Stimulated activated CD4-positive, alpha-beta T cell treated with anti-CD3 and anti-CD28 coated beads, Interleukin-4, amount 100 ng/mL, for 24 hours (primary cell): ENCODE measurements around the gene EML1.
A peak's percentile ranks its signal among the peaks of the same experiment; 100 is the strongest.

Experiments
- DNase-seq: peaks from one replicate; pipeline ENCODE4 v3.0.0-alpha.2; 2020

EML1 gene

GRCh38 chr14:99876406-99876805, 83.2 kb downstream of the EML1 start:
- DNase-seq = no peak

- DNase-seq = no peak
These were observed 85.3 kb downstream of the EML1 start for GRCh38 chr14:99878563-99878962.

GRCh38 chr14:99879401-99880295, 86.4 kb downstream of the EML1 start:
- DNase-seq = no peak

- DNase-seq = no peak
These were observed 87.6 kb downstream of the EML1 start for GRCh38 chr14:99880651-99881420.

GRCh38 chr14:99883866-99884650, 90.8 kb downstream of the EML1 start:
- DNase-seq = no peak

- DNase-seq = peak; percentile 37
These were observed 91.8 kb downstream of the EML1 start for GRCh38 chr14:99884834-99885648.

GRCh38 chr14:99885649-99885958, 92.4 kb downstream of the EML1 start:
- no peak for DNase-seq

DNA sequence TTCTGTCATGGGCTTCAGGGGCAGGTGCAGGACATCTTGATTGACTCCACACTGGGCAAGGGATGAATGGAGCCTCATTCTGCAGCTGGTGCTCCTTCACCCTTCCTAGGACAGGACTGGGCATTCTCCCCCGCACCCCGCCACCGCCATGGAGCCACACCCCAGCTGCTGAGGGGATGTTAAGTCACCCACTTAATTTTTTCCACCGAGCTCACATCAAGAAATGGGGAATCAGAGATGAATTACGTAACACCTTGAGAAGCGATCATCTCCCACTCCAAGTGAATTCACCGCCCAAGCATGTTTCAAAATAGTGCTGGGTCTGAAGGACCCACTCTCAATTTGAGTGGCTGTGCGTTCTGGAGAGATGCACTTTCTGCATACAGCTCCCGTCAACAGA, 94.2 kb downstream of the EML1 start:
- no peak for DNase-seq

- DNase-seq = no peak
These were observed 94.9 kb downstream of the EML1 start for GRCh38 chr14:99888149-99888548.

GRCh38 chr14:99889268-99889667, 96.1 kb downstream of the EML1 start:
- DNase-seq = no peak

DNA sequence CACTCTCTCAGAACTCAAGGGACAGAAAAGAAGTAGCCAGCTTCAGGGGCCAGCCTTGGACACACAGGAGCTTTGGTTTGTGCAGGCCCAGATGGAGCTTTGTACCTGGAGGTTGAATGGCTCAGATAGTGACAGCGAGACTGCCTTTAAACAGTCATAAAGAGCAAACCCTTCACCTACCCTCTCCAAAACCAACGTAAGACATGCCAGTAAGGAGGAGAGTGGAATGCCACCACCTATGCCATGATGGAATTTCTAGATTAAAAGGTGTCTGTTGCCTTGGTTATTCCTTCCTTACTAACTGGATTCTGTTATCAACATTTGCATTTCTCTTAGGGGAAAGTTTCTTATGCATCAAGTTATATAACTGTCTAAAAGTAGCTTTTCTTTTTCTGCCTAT, 98.1 kb downstream of the EML1 start:
- no peak for DNase-seq

DNA sequence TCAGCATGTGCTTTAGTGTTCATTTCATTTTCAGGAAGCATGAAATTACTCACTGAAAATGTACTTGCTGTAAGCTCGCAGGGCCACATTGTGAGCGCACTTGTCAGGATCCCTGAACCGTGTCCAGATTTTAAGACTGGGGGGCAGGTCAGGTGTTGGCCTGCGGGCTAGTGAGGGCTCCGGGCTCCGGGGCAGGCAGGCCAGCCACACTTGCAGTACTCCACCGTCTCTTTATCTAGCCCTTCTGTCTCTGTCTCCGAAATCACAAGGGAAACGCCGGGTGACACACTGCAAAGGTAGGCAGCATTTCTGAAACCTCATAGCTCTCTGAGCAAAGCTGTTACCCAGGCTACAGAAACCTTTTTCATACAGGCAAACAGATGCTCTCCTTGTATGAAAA, 98.7 kb downstream of the EML1 start:
- DNase-seq = no peak

DNA sequence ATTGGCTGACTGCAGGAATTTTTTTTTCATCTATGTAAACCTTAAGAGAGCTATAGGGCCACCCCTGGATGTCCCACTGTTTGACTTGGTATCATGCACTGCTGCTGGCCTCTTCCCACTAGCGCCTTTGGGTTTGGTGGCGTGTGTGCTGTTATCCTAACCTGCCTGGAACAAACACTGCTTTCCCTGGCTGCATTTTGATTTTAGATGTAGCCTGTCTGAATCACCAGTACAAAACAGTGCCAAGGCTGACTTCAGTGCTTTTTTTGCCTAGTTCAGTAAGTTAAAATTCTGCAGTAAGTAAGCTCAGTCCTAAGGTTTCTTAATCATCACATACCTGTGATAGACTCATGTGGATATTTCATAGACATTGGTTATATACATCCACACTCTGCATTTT, 99.2 kb downstream of the EML1 start:
- no peak for DNase-seq

- DNase-seq = no peak
These were observed 103.1 kb downstream of the EML1 start for GRCh38 chr14:99896361-99896760.

DNA sequence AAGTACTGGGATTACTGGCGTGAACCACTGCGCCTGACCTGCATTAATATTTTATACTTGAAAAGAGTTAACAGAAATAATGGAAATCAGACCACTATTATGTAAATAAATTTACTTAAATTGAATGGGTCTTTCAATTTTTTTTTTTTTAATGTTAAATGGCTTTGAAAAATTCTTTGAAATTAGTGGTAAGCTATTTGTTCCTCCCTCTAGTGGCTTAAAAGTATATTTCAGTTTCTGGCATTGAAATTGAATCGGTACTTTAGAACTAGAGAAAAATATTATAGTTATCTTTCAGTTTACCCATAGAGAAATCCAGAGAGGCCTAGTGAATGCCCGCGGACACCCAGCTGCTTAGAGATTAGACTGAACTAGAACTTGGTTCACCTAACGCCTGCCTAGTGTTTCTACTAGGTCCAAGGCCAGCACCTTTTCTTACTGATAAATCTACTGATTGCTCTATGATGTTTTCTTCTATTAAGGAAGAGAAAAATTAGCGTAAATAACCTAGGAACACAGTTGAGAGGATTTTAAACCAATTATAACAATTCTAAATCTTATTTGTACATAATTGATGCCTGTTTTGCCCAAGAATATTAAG, 106.5 kb downstream of the EML1 start:
- DNase-seq = no peak

- no peak for DNase-seq
These were observed 109.7 kb downstream of the EML1 start for GRCh38 chr14:99902925-99903324.

GRCh38 chr14:99904506-99904905, 111.3 kb downstream of the EML1 start:
- DNase-seq = no peak

- DNase-seq = no peak
These were observed 111.9 kb downstream of the EML1 start for GRCh38 chr14:99905121-99905520.

DNA sequence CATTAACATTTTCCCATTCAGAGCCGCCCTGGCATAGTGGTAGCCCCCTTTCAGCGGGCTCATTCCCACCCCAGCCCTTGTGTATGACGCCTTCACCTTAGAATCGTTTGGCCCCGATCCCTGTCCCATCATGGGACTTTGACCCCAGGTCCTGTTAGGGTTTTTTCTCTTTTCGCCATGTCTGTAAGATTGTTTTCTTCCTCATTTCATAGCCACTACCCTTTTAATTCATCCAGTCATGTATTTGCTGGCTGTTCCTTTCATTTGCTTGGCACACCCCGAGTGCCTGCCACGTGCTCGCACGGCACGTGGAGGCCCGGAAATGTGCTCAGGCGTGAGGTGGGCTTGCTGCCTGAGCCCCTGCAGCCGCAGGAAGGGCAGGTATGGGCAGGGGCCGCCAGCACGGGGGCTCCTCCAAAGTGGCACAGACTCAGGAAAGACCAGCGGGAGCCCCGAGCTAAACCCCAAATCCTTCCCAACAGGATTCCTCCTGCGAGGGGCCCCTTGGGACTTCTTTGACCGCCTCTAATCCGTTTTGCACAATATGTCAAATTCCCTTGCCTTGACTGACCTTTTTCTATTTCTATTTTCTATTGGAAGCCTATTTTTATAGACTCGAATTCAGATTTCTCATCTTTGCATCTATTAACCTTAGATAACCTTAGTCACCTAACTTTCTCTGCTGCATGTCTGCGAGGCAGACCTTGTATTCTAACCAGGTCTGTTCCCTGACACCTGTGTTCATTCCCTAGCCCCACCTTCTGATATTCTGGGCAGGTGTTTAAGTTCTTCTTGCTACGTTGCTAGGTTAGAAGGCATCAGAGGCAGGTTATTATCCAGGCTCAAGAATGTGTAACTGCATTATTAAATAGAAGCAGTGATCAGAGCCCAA, 114.8 kb downstream of the EML1 start:
- DNase-seq = no peak

DNA sequence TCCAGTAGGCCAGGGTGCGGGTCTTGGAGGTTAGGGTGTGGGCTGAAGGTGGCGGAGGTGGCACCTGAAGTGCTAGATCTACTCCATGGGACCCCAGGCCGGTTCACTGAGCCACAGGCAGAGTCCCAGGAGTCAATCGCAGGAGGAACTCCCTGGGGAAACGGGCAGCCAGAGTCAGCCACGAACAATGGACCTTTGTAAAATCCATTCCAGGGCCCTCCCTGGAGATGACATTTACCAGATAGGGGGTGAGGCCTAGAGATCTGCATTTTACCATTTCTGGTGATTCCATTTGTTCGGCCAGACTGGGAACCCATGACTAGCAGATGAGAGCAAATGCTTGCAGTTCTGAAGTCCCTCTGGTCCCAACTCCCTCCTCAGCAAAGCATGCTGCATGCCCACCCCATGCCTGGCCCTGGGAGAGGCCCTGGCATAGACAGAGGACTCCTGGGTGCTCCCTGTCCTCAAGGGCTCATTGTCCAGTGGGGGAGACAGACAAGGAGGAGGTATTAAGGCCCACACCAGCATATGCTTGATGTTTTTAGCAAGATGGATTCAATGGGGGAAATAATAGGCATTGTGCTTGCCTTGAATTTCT, 115.5 kb downstream of the EML1 start:
- DNase-seq = no peak
